Osteoblast (primary cell): ENCODE results near the gene PLEKHB1. TPM values are rescaled to one million over a fixed set of nuclear protein-coding genes. Genes with fewer than 3 reads are reported as not detected.

ENCODE experiments used
- DNase-seq: peaks from one replicate; pipeline ENCODE4 v3.0.0; 2011; ENCODE audit warnings: low spot score, mixed read lengths; ENCODE audit not compliant: insufficient read length; ENCODE audit errors: missing footprints
- H2AFZ ChIP-seq: 2 replicates; pipeline ENCODE4 v1.6.0; 2011; ENCODE audit warnings: mild to moderate bottlenecking, low read length
- H3K27ac ChIP-seq: 2 replicates; pipeline ENCODE4 v1.5.1; 2011; ENCODE audit warnings: mild to moderate bottlenecking, low read depth, low read length, moderate library complexity
- H3K27me3 ChIP-seq: 2 replicates; pipeline ENCODE4 v1.6.0; 2012; ENCODE audit warnings: mild to moderate bottlenecking, control low read depth, inconsistent platforms, low read length, moderate library complexity; ENCODE audit not compliant: insufficient read depth
- H3K36me3 ChIP-seq: 2 replicates; pipeline ENCODE4 v1.5.1; 2011; ENCODE audit warnings: mild to moderate bottlenecking, low read length, control low read depth, moderate library complexity; ENCODE audit not compliant: insufficient read depth
- H3K4me1 ChIP-seq: 2 replicates; pipeline ENCODE4 v1.5.1; 2011; ENCODE audit warnings: mild to moderate bottlenecking, low read length, control low read depth, moderate library complexity; ENCODE audit not compliant: insufficient read depth
- H3K4me2 ChIP-seq: 2 replicates; pipeline ENCODE4 v1.6.0; 2011; ENCODE audit warnings: mild to moderate bottlenecking, low read length; ENCODE audit not compliant: insufficient read depth
- H3K4me3 ChIP-seq: fragments of 200-600 bp; sonication (generic); 3 replicates; pipeline ENCODE4 v1.5.1; 2012; ENCODE audit warnings: mild to moderate bottlenecking, low read length, inconsistent platforms; ENCODE audit not compliant: insufficient read depth
- H3K79me2 ChIP-seq: 2 replicates; pipeline ENCODE4 v1.6.0; 2012; ENCODE audit warnings: mild to moderate bottlenecking, low read length, control low read depth, inconsistent platforms; ENCODE audit not compliant: insufficient read depth
- H3K9me3 ChIP-seq: 2 replicates; pipeline ENCODE4 v1.5.1; 2011; ENCODE audit warnings: low read depth, low read length, control low read depth
- H4K20me1 ChIP-seq: 2 replicates; pipeline ENCODE4 v1.6.0; 2012; ENCODE audit warnings: mild to moderate bottlenecking, low read length, control low read depth; ENCODE audit not compliant: insufficient read depth
- CTCF ChIP-seq: IDR thresholded peaks from 2 replicates; pipeline ENCODE4 v1.5.1; 2011; ENCODE audit warnings: mild to moderate bottlenecking, low read depth, low read length, moderate library complexity; ENCODE audit errors: extremely low read depth
- total RNA-seq: library from RNA; depleted of rRNA; stranded (reverse); fragments of >200 nt; gene quantifications from 2 replicates; pipeline ENCODE4 v1.2.3, GENCODE V29; 2012

The PLEKHB1 gene
- total RNA-seq, 1 donor: 0.36 TPM

- no peaks in the 10 kb centered on the region for H3K27me3 ChIP-seq
- H3K4me3 ChIP-seq: no peak overlapping the region
- TF ChIP-seq CTCF: no peak
- H3K79me2 ChIP-seq: no peaks in the 10 kb centered on the region
- no peak overlapping the region for H2AFZ ChIP-seq
- no peak overlapping the region for H3K27ac ChIP-seq
- peaks cover 14% of the 10 kb centered on the region for H3K4me1 ChIP-seq
- no peak overlapping the region for H3K4me2 ChIP-seq
- DNase-seq: no peak
- H3K9me3 ChIP-seq: no peaks in the 10 kb centered on the region
- no peaks in the 10 kb centered on the region for H4K20me1 ChIP-seq
- no peaks in the 10 kb centered on the region for H3K36me3 ChIP-seq
These were observed 17.5 kb downstream of the PLEKHB1 start for GRCh38 chr11:73663604-73664495.

- Histone ChIP-seq H3K4me1 (peaks cover 14% of the 10 kb centered on the region), H3K27ac (no peak overlapping the region), H2AFZ (no peak overlapping the region), H3K9me3 (no peaks in the 10 kb centered on the region), H3K79me2 (no peaks in the 10 kb centered on the region), H3K27me3 (no peaks in the 10 kb centered on the region), H3K4me2 (no peak overlapping the region), H3K36me3 (no peaks in the 10 kb centered on the region), H4K20me1 (no peaks in the 10 kb centered on the region), H3K4me3 (no peak overlapping the region)
- no peak for DNase-seq
- no peak for TF ChIP-seq CTCF
These were observed 18.5 kb downstream of the PLEKHB1 start for GRCh38 chr11:73664877-73665276.

GRCh38 chr11:73667891-73668290, 21.5 kb downstream of the PLEKHB1 start:
- Histone ChIP-seq H3K27ac (no peak overlapping the region), H3K79me2 (no peaks in the 10 kb centered on the region), H3K27me3 (no peaks in the 10 kb centered on the region), H3K36me3 (no peaks in the 10 kb centered on the region), H4K20me1 (no peaks in the 10 kb centered on the region), H2AFZ (no peak overlapping the region), H3K4me2 (no peak overlapping the region), H3K9me3 (no peaks in the 10 kb centered on the region), H3K4me1 (peaks cover 1% of the 10 kb centered on the region), H3K4me3 (no peak overlapping the region)
- no peak for TF ChIP-seq CTCF
- DNase-seq: no peak

- Histone ChIP-seq H3K4me3 (no peak overlapping the region), H3K27me3 (no peaks in the 10 kb centered on the region), H3K4me1 (no peaks in the 10 kb centered on the region), H2AFZ (no peak overlapping the region), H3K4me2 (no peak overlapping the region), H3K36me3 (peaks cover 6% of the 10 kb centered on the region), H3K9me3 (no peaks in the 10 kb centered on the region), H3K79me2 (no peaks in the 10 kb centered on the region), H3K27ac (no peak overlapping the region), H4K20me1 (no peaks in the 10 kb centered on the region)
- TF ChIP-seq CTCF: no peak
- DNase-seq: no peak
These were observed 24.4 kb downstream of the PLEKHB1 start for GRCh38 chr11:73670808-73671207.
